HEK293 (cell line): Measurements from ENCODE around the gene OTUD1.
A peak's percentile ranks its signal among the peaks of the same experiment; 100 is the strongest.

Experiments
- CTCF ChIA-PET: fragments of 350-600 bp; formaldehyde crosslinking; extraction: SDS; loops from one replicate; lab custom pipeline; 2021; ENCODE audit warnings: antibody characterized with exemption; lab: Yijun Ruan, JAX
- POLR2A ChIA-PET: fragments of 300-600 bp; formaldehyde crosslinking; extraction: SDS; loops from one replicate; lab custom pipeline; 2020; ENCODE audit warnings: antibody characterized with exemption, inconsistent platforms; lab: Yijun Ruan, JAX
- H3K27ac ChIP-seq: fragments of 200-500 bp; sonication (Bioruptor generic); 2 replicates; pipeline ENCODE4 v1.5.1; 2014; ENCODE audit warnings: low read depth, low read length, control low read depth, inconsistent platforms; ENCODE audit errors: extremely low read depth
- H3K36me3 ChIP-seq, 2 experiments: fragments of 200-500 bp in 1 of 2; sonication (Bioruptor generic) in 1 of 2; 1 replicate in 1 of 2; 2 replicates in 1 of 2; pipeline ENCODE4 v1.5.1; 2014 to 2017; ENCODE audit warnings: inconsistent platforms in 2 of 2, low read length in 2 of 2; ENCODE audit not compliant: control insufficient read depth in 2 of 2, insufficient read depth in 1 of 2
- H3K4me1 ChIP-seq: fragments of 200-500 bp; sonication (Bioruptor generic); 2 replicates; pipeline ENCODE4 v1.5.1; 2014; ENCODE audit warnings: mild to moderate bottlenecking, low read length, inconsistent platforms; ENCODE audit not compliant: control insufficient read depth, insufficient read depth
- H3K4me3 ChIP-seq: 2 replicates; pipeline ENCODE4 v1.5.1; 2011; ENCODE audit warnings: low read depth, mild to moderate bottlenecking, control low read depth, low read length, moderate library complexity
- H3K9me3 ChIP-seq: fragments of 200-500 bp; sonication (Bioruptor generic); 2 replicates; pipeline ENCODE4 v1.5.1; 2014; ENCODE audit warnings: low read depth, low read length, inconsistent platforms; ENCODE audit not compliant: control insufficient read depth, insufficient read depth
- GFI1B ChIP-seq: fragments of 450-650 bp; formaldehyde crosslinking; IDR thresholded peaks from 2 replicates; pipeline ENCODE4 v1.5.1; 2016; ENCODE audit warnings: missing biosample characterization, missing genetic modification characterization
- HOXA7 ChIP-seq: sonication (generic); formaldehyde crosslinking; IDR thresholded peaks from 2 replicates; pipeline ENCODE4 v1.8.1; 2022; ENCODE audit warnings: missing genetic modification reagents, borderline replicate concordance
- HOXD13 ChIP-seq: sonication (generic); formaldehyde crosslinking; IDR thresholded peaks from 2 replicates; pipeline ENCODE4 v1.8.0; 2022; ENCODE audit warnings: missing genetic modification reagents, borderline replicate concordance
- KLF7 ChIP-seq: fragments of 450-650 bp; formaldehyde crosslinking; IDR thresholded peaks from 2 replicates; pipeline ENCODE4 v1.5.1; 2016; ENCODE audit warnings: missing biosample characterization, missing genetic modification characterization, borderline replicate concordance
- KLF8 ChIP-seq: fragments of 450-650 bp; formaldehyde crosslinking; IDR thresholded peaks from 2 replicates; pipeline ENCODE4 v1.5.1; 2016; ENCODE audit warnings: missing biosample characterization, missing genetic modification characterization
- MEIS1 ChIP-seq: sonication (generic); formaldehyde crosslinking; IDR thresholded peaks from 2 replicates; pipeline ENCODE4 v1.8.1; 2022; ENCODE audit warnings: missing genetic modification reagents, mild to moderate bottlenecking, borderline replicate concordance
- MZF1 ChIP-seq: fragments of 450-650 bp; formaldehyde crosslinking; IDR thresholded peaks from 2 replicates; pipeline ENCODE4 v1.5.1; 2017; ENCODE audit warnings: missing biosample characterization, missing genetic modification characterization, borderline replicate concordance
- PRDM1 ChIP-seq: fragments of 450-650 bp; formaldehyde crosslinking; IDR thresholded peaks from 2 replicates; pipeline ENCODE4; 2016; ENCODE audit warnings: missing biosample characterization, missing genetic modification characterization
- SCRT2 ChIP-seq: fragments of 450-650 bp; formaldehyde crosslinking; IDR thresholded peaks from 2 replicates; pipeline ENCODE4 v1.5.1; 2016; ENCODE audit warnings: missing biosample characterization, missing genetic modification characterization
- SP7 ChIP-seq: fragments of 450-650 bp; formaldehyde crosslinking; IDR thresholded peaks from 2 replicates; pipeline ENCODE4 v1.5.1; 2016; ENCODE audit warnings: missing biosample characterization, missing genetic modification characterization
- TCF7L2 ChIP-seq: IDR thresholded peaks from 2 replicates; pipeline ENCODE4 v1.6.1; 2011; ENCODE audit warnings: low read depth, mild to moderate bottlenecking, inconsistent platforms, low read length, moderate library complexity, borderline replicate concordance
- ZBTB17 ChIP-seq: fragments of 450-650 bp; formaldehyde crosslinking; IDR thresholded peaks from 2 replicates; pipeline ENCODE4 v1.5.1; 2016; ENCODE audit warnings: missing biosample characterization, missing genetic modification characterization
- ZNF239 ChIP-seq: fragments of 450-650 bp; formaldehyde crosslinking; IDR thresholded peaks from 2 replicates; pipeline ENCODE4 v1.5.1; 2016; ENCODE audit warnings: missing biosample characterization, missing genetic modification characterization
- ZNF274 ChIP-seq, 2 experiments: fragments of 200-500 bp in 1 of 2; fragments of 450-650 bp in 1 of 2; sonication (Bioruptor generic) in 1 of 2; formaldehyde crosslinking in 1 of 2; IDR thresholded peaks; 2 replicates each; pipeline versions ENCODE4 v1.5.1 to v1.6.1; 2014 to 2016; ENCODE audit warnings: borderline replicate concordance in 1 of 2, inconsistent platforms in 1 of 2, low read length in 1 of 2, missing biosample characterization in 1 of 2, missing genetic modification characterization in 1 of 2
- ZNF354C ChIP-seq: fragments of 450-650 bp; formaldehyde crosslinking; IDR thresholded peaks from 2 replicates; pipeline ENCODE4 v1.5.1; 2016; ENCODE audit warnings: missing biosample characterization, missing genetic modification characterization, low read depth, borderline replicate concordance
- ZNF521 ChIP-seq: fragments of 450-650 bp; formaldehyde crosslinking; IDR thresholded peaks from 2 replicates; pipeline ENCODE4 v1.5.1; 2017; ENCODE audit warnings: missing biosample characterization, mild to moderate bottlenecking, missing genetic modification characterization
- ZNF530 ChIP-seq: fragments of 450-650 bp; formaldehyde crosslinking; IDR thresholded peaks from 2 replicates; pipeline ENCODE4 v1.5.1; 2016; ENCODE audit warnings: low read depth, missing biosample characterization, missing genetic modification characterization
- ZNF558 ChIP-seq: fragments of 450-650 bp; formaldehyde crosslinking; IDR thresholded peaks from 2 replicates; pipeline ENCODE4 v1.5.1; 2016; ENCODE audit warnings: missing biosample characterization, missing genetic modification characterization
- ZNF596 ChIP-seq: fragments of 450-650 bp; IDR thresholded peaks from 2 replicates; pipeline ENCODE4 v1.5.0; 2018; ENCODE audit warnings: missing biosample characterization, mild to moderate bottlenecking, missing genetic modification characterization, moderate library complexity
- ZNF707 ChIP-seq: fragments of 450-650 bp; formaldehyde crosslinking; IDR thresholded peaks from 2 replicates; pipeline ENCODE4 v1.5.1; 2016; ENCODE audit warnings: missing biosample characterization, missing genetic modification characterization
- TF ChIP-seq, protein P1 (sequence below): fragments of 450-650 bp; formaldehyde crosslinking; IDR thresholded peaks from 2 replicates; pipeline ENCODE4 v1.5.1; 2017; ENCODE audit warnings: missing biosample characterization, missing genetic modification characterization

Gene OTUD1

GRCh38 chr10:23414658-23415057 is 24.2 kb upstream of the OTUD1 start:
- CTCF ChIA-PET: no interaction called here
- H3K4me3 ChIP-seq: no peak overlapping the region
- POLR2A ChIA-PET: no interaction called here

GRCh38 chr10:23417254-23417653 is 21.6 kb upstream of the OTUD1 start:
- TF ChIP-seq PRDM1 (tag by site-specific recombination) (no peak), GFI1B (tag by site-specific recombination) (no peak), ZNF596 (no peak), HOXD13 (CRISPR knock-in tag) (no peak), ZNF274 (IDR thresholded peaks at IDR 0.05; ENCODE audit: low read length) (no peak), ZNF274 (tag by site-specific recombination; IDR thresholded peaks at IDR 0.05; ENCODE audit: borderline replicate concordance) (no peak), HOXA7 (CRISPR knock-in tag) (no peak), MZF1 (no peak), ZNF354C (no peak), KLF8 (tag by site-specific recombination) (no peak)
- TF ChIP-seq, protein P1, sequence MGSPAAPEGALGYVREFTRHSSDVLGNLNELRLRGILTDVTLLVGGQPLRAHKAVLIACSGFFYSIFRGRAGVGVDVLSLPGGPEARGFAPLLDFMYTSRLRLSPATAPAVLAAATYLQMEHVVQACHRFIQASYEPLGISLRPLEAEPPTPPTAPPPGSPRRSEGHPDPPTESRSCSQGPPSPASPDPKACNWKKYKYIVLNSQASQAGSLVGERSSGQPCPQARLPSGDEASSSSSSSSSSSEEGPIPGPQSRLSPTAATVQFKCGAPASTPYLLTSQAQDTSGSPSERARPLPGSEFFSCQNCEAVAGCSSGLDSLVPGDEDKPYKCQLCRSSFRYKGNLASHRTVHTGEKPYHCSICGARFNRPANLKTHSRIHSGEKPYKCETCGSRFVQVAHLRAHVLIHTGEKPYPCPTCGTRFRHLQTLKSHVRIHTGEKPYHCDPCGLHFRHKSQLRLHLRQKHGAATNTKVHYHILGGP (tag by site-specific recombination): no peak
- peaks cover 8% of the 10 kb centered on the region for H3K4me1 ChIP-seq
- H3K36me3 ChIP-seq: no peaks in the 10 kb centered on the region
- ChIA-PET POLR2A (no interaction called here), CTCF (no interaction called here)
- no peaks in the 10 kb centered on the region for H3K9me3 ChIP-seq
- no peak overlapping the region for H3K27ac ChIP-seq
- no peak overlapping the region for H3K4me3 ChIP-seq

More at GRCh38 chr10:23414658-23415057, 24.2 kb upstream of the OTUD1 start:
- H3K27ac ChIP-seq: no peak overlapping the region
- peaks cover 6% of the 10 kb centered on the region for H3K4me1 ChIP-seq
- no peaks in the 10 kb centered on the region for H3K36me3 ChIP-seq
- TF ChIP-seq ZNF707 (tag by site-specific recombination): no peak
- peak; percentile 29; the same call in 1 of the 2 replicates for TF ChIP-seq SP7
- TF ChIP-seq PRDM1 (tag by site-specific recombination): peak; percentile 62
- no peaks in the 10 kb centered on the region for H3K9me3 ChIP-seq

- peaks cover 6% of the 10 kb centered on the region for H3K4me1 ChIP-seq
- ChIA-PET POLR2A (no interaction called here), CTCF (no interaction called here)
- no peaks in the 10 kb centered on the region for H3K36me3 ChIP-seq
- no peak for TF ChIP-seq HOXD13 (CRISPR knock-in tag)
- no peak for TF ChIP-seq SCRT2 (tag by site-specific recombination)
- no peak for TF ChIP-seq ZBTB17
- no peak for TF ChIP-seq KLF7 (tag by site-specific recombination)
- no peak for TF ChIP-seq ZNF530 (tag by site-specific recombination)
- TF ChIP-seq MEIS1 (CRISPR knock-in tag): no peak
- no peak for TF ChIP-seq ZNF596
- TF ChIP-seq ZNF521 (tag by site-specific recombination): no peak
- no peak for TF ChIP-seq TCF7L2
- no peak for TF ChIP-seq ZNF239 (tag by site-specific recombination)
- no peak for TF ChIP-seq ZNF558 (tag by site-specific recombination)
- no peak for TF ChIP-seq ZNF707 (tag by site-specific recombination)
- H3K27ac ChIP-seq: no peak overlapping the region
- no peak overlapping the region for H3K4me3 ChIP-seq
- no peaks in the 10 kb centered on the region for H3K9me3 ChIP-seq
Observed at GRCh38 chr10:23418051-23418681, 20.7 kb upstream of the OTUD1 start.
